ENCODE measurements around the gene RIPOR3. TPM values are rescaled to one million over a fixed set of nuclear protein-coding genes. Genes with fewer than 3 reads are reported as not detected.
"Not testable (repeated sequence)": the region's sequence is repeated elsewhere in the genome, so short reads cannot be mapped to it uniquely, and the experiment has no call there.

The RIPOR3 gene
- total RNA-seq, 6 donors from 2014 or later, result 2.1 to 36.7 (median 5.1) TPM

DNA sequence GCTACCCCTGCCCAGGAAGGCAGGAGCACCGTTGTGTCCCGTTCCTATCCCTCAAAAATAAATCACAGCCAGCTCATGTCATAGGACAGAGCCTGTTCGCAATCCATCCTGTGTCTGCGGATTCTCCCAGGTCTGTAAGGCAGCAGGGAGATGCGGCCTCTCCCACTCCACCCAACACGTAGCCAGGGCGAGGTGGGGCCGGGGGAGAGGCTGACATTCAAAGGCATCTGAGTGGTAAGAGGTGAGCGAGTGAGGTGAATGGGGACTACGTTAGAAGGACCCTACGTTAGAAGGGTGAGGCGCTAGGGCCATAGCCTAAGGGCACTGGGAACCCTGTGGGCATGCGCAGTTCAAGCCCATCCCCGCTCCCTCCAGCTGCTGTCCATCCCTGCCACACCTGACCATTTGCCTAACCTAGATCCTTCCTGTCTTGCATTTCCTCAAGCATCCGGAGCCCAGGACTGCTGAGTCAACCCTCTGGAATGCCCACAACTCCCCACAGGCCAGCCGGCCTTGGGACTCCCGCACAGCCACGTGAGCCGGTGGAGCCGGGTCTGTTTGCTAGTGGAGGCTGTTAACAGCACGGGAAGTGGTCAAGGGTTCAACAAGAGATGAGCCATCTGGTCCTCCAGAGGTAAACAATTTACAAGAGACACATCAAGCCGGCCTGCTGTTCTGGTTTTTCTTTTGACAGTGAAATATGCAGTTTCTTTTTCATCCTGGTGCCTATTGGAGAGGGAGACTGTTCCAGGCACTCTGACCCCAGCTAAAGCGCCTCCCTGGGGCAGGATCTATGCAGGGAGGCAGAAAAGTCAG is 45.9 kb downstream of the RIPOR3 start:
- Histone ChIP-seq H3K9me3 (no peaks in the 10 kb centered on the region), H3K4me3 (no peak overlapping the region), H3K27me3 (no peaks in the 10 kb centered on the region), H3K36me3 (no peaks in the 10 kb centered on the region), H3K27ac (peak overlapping the region in 3 of 4 donors; percentile 61 to 76 (median 70)), H3K4me1 (peaks cover 0 to 33% (median 21%) of the 10 kb centered on the region in 4 donors)
- TF ChIP-seq EP300 (IDR thresholded peaks at IDR 0.05) (peak in 1 of 4 donors; percentile 84), POLR2AphosphoS5 (IDR thresholded peaks at IDR 0.05) (peak; percentile 53 to 92)
- TF ChIP-seq, protein P1, sequence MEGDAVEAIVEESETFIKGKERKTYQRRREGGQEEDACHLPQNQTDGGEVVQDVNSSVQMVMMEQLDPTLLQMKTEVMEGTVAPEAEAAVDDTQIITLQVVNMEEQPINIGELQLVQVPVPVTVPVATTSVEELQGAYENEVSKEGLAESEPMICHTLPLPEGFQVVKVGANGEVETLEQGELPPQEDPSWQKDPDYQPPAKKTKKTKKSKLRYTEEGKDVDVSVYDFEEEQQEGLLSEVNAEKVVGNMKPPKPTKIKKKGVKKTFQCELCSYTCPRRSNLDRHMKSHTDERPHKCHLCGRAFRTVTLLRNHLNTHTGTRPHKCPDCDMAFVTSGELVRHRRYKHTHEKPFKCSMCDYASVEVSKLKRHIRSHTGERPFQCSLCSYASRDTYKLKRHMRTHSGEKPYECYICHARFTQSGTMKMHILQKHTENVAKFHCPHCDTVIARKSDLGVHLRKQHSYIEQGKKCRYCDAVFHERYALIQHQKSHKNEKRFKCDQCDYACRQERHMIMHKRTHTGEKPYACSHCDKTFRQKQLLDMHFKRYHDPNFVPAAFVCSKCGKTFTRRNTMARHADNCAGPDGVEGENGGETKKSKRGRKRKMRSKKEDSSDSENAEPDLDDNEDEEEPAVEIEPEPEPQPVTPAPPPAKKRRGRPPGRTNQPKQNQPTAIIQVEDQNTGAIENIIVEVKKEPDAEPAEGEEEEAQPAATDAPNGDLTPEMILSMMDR (IDR thresholded peaks at IDR 0.05), result no peak
- ATAC-seq (ENCODE audit: low FRiP score in 2 of 2) (peak; percentile 57 to 95), DNase-seq (peak; percentile 85 to 95)
- 59 to 64% methylated on average over 23 of the region's 23 CpGs for WGBS, 2 donors

GRCh38 chr20:50642288-50642803 is 49.0 kb downstream of the RIPOR3 start:
- peak overlapping the region in 3 of 4 donors; percentile 30 to 74 (median 51) for H3K27ac ChIP-seq
- 42 to 66% methylated on average over 3 to 4 of the region's 4 CpGs for WGBS, 2 donors

DNA sequence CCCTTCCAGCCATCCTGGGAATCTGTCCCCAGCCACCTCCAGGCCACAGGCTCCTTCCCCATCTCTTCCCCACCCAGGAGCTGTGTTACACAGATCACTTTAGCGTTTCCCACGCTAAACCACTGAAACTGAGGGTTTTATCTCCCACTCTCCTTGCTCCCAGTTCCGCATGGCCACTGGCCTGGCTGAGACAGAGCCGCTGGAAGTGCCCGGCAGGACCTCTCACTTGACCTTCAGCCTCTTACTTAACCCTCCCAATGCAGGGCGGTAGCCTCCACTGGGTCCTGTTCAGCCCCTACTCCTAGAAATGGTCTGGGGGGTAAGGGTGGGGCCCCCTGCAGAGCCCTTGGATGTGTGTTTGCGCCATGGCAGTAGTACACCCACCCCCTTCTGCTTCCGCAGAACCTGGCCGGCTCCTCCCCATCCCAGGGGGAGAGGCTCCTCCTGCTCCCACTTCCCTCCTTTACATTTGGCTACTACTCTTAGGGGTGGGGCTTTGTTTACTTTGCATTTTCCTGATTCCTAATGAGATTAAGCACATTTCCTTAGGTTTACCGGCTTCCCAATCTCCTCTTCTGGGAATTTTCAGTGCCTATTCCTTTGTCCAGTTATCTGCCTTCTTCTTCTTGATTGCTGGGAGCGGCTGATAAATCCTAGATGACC is 49.6 kb downstream of the RIPOR3 start:
- WGBS, 2 donors, result 48 to 60% methylated on average over 8 to 9 of the region's 11 CpGs
- not testable (repeated sequence) for H3K9me3 ChIP-seq; H3K36me3 ChIP-seq; H3K27me3 ChIP-seq; DNase-seq; H3K4me3 ChIP-seq; ATAC-seq (ENCODE audit: low FRiP score in 2 of 2)
- peaks cover 9 to 42% (median 30%) of the 10 kb centered on the region in 4 donors for H3K4me1 ChIP-seq
- H3K27ac ChIP-seq, result peak overlapping the region in 3 of 4 donors; percentile 30 to 74 (median 51)
- TF ChIP-seq EP300 (IDR thresholded peaks at IDR 0.05), result peak in 1 of 4 donors; percentile 59

More at GRCh38 chr20:50642288-50642803, 49.0 kb downstream of the RIPOR3 start:
- TF ChIP-seq, protein P1 (IDR thresholded peaks at IDR 0.05), result no peak
- TF ChIP-seq POLR2A (IDR thresholded peaks at IDR 0.05), result no peak
- no peak for TF ChIP-seq POLR2AphosphoS5 (IDR thresholded peaks at IDR 0.05)
- TF ChIP-seq EP300 (IDR thresholded peaks at IDR 0.05), result no peak
- Histone ChIP-seq H3K9me3 (no peaks in the 10 kb centered on the region), H3K4me3 (no peak overlapping the region), H3K4me1 (peaks cover 3 to 37% (median 25%) of the 10 kb centered on the region in 4 donors), H3K36me3 (no peaks in the 10 kb centered on the region), H3K27me3 (no peaks in the 10 kb centered on the region)
- ATAC-seq (ENCODE audit: low FRiP score in 2 of 2) (no peak), DNase-seq (no peak)

DNA sequence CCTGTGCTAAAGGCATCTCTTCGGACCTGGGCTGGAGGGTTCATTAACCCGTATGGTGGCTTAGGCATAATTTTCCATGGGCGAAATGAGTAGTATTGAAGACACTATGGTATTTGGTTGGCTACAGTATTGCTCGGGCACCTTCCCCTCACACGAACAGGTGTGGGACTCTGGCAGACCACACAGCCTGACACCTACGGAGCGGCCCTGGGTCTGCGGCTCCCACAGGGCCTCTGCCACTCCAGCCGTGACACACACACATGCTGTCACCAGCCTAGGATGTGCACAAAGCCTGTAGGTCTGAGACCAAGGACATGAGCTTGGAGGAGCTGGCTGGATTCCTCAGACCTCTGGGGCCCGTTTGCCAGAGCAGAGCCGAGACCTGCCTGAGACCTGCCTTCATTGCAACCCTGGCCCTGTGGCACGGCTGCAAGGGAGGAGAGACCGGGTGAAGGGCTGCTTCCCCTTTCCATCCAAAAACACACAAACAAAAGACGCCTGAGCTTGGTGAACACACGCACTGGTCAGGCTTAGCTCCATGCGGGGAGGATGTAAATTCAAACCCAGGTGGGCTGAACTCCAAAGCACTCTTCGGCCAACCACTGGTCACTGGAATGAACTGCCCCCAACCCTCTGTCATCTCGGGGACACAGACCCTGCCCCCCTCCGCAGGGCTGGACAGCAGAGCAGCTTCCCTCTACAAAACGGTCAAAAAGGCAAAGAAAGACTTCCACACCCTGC is 51.2 kb downstream of the RIPOR3 start:
- DNase-seq; ATAC-seq (ENCODE audit: low FRiP score in 2 of 2): not testable (repeated sequence)

GRCh38 chr20:50638015-50638847 is 53.1 kb downstream of the RIPOR3 start:
- Histone ChIP-seq H3K4me1 (peaks cover 23 to 45% (median 31%) of the 10 kb centered on the region in 4 donors), H3K27ac (peak overlapping the region in 3 of 4 donors; percentile 7 to 83 (median 76))
- not testable (repeated sequence) for ATAC-seq (ENCODE audit: low FRiP score in 2 of 2); H3K36me3 ChIP-seq; H3K4me3 ChIP-seq; H3K27me3 ChIP-seq; H3K9me3 ChIP-seq; DNase-seq
- 81 to 88% methylated on average over 9 to 15 of the region's 15 CpGs for WGBS, 2 donors

More for the DNA sequence above, 51.2 kb downstream of the RIPOR3 start:
- not testable (repeated sequence) for H3K36me3 ChIP-seq, H3K9me3 ChIP-seq, H3K4me3 ChIP-seq, H3K27ac ChIP-seq, H3K27me3 ChIP-seq
- WGBS, 2 donors, result 82% methylated on average over 19 of the region's 20 CpGs; no CpG with 5 or more reads in 1 of the 2 donors
- peaks cover 23 to 48% (median 33%) of the 10 kb centered on the region in 4 donors for H3K4me1 ChIP-seq
